Cardiac muscle cell (in vitro differentiated cells and primary cell): ENCODE data around the gene EMC7. TPM values are rescaled to one million over a fixed set of nuclear protein-coding genes. Genes with fewer than 3 reads are reported as not detected.
"Not testable (repeated sequence)": the region's sequence is repeated elsewhere in the genome, so short reads cannot be mapped to it uniquely, and the experiment has no call there.

Experiments used
- DNase-seq, 2 donors: peaks; one replicate each; pipeline versions ENCODE4 v3.0.0 to v3.0.0-alpha.2; 2010 to 2017; ENCODE audit warnings: low read depth in 1 of 2, low spot score in 1 of 2
- H3K27ac ChIP-seq: fragments of 200-600 bp; sonication (generic); 2 replicates; pipeline ENCODE4 v1.5.1; 2016
- H3K27me3 ChIP-seq: fragments of 200-600 bp; sonication (generic); 2 replicates; pipeline ENCODE4 v1.6.0; 2016; ENCODE audit warnings: control low read depth
- H3K36me3 ChIP-seq: fragments of 200-600 bp; sonication (generic); 2 replicates; pipeline ENCODE4 v1.5.1; 2016; ENCODE audit warnings: control low read depth
- H3K4me1 ChIP-seq: fragments of 200-600 bp; sonication (generic); 2 replicates; pipeline ENCODE4 v1.8.1; 2017; ENCODE audit warnings: low read depth, mild to moderate bottlenecking, mixed run types
- H3K4me3 ChIP-seq: fragments of 200-600 bp; sonication (generic); 2 replicates; pipeline ENCODE4 v1.5.1; 2016; ENCODE audit warnings: mild to moderate bottlenecking
- H3K9me3 ChIP-seq: fragments of 200-600 bp; sonication (generic); 2 replicates; pipeline ENCODE4 v1.5.1; 2017; ENCODE audit warnings: low read depth, mild to moderate bottlenecking, control low read depth
- CTCF ChIP-seq: IDR thresholded peaks from 2 replicates; pipeline ENCODE4 v1.5.1; 2012; ENCODE audit warnings: low read depth, mild to moderate bottlenecking, low read length
- polyA plus RNA-seq: library from polyadenylated mRNA; unstranded; fragments of >200 nt; fragmentation: Nextera tagmentation; extraction: Ambion mirVana; gene quantifications from 2 replicates; pipeline ENCODE4 v1.2.1, GENCODE V29; 2016
- total RNA-seq: library from RNA; depleted of rRNA; stranded (reverse); fragments of >200 nt; gene quantifications from 2 replicates; pipeline ENCODE4 v1.2.3, GENCODE V29; 2016

The EMC7 gene
- total and polyA plus RNA-seq, 2 experiments from 2014 or later = 18.5 to 145 TPM

GRCh38 chr15:34055868-34056595 lies 45.6 kb downstream of the EMC7 start:
- Histone ChIP-seq H3K4me3 (no peak overlapping the region), H3K9me3 (no peaks in the 10 kb centered on the region), H3K4me1 (no peaks in the 10 kb centered on the region), H3K27ac (no peak overlapping the region), H3K27me3 (no peaks in the 10 kb centered on the region), H3K36me3 (no peaks in the 10 kb centered on the region)
- TF ChIP-seq CTCF = no peak
- DNase-seq = peak in 1 of 2 donors; percentile 94

- Histone ChIP-seq H3K9me3 (no peaks in the 10 kb centered on the region), H3K4me1 (no peaks in the 10 kb centered on the region), H3K27me3 (no peaks in the 10 kb centered on the region), H3K36me3 (no peaks in the 10 kb centered on the region), H3K4me3 (no peak overlapping the region), H3K27ac (no peak overlapping the region)
- no peak for DNase-seq
- TF ChIP-seq CTCF = no peak
Measured at GRCh38 chr15:34054081-34054707, 47.5 kb downstream of the EMC7 start.

- H3K27ac ChIP-seq, H3K9me3 ChIP-seq, H3K4me1 ChIP-seq, H3K4me3 ChIP-seq, H3K27me3 ChIP-seq, DNase-seq, H3K36me3 ChIP-seq: not testable (repeated sequence)
Measured at GRCh38 chr15:34050385-34050784, 51.3 kb downstream of the EMC7 start.

GRCh38 chr15:34049112-34049511 lies 52.5 kb downstream of the EMC7 start:
- no peaks in the 10 kb centered on the region for H3K9me3 ChIP-seq
- no peak for TF ChIP-seq CTCF
- no peaks in the 10 kb centered on the region for H3K27me3 ChIP-seq
- no peak overlapping the region for H3K27ac ChIP-seq
- H3K4me3 ChIP-seq = no peak overlapping the region
- H3K4me1 ChIP-seq = no peaks in the 10 kb centered on the region
- DNase-seq = peak in 1 of 2 donors; percentile 95
- no peaks in the 10 kb centered on the region for H3K36me3 ChIP-seq

GRCh38 chr15:34047893-34048775 lies 53.5 kb downstream of the EMC7 start:
- no peaks in the 10 kb centered on the region for H3K27me3 ChIP-seq
- TF ChIP-seq CTCF = no peak
- peak in 1 of 2 donors; percentile 75 for DNase-seq
- no peaks in the 10 kb centered on the region for H3K9me3 ChIP-seq
- no peak overlapping the region for H3K27ac ChIP-seq
- H3K36me3 ChIP-seq = no peaks in the 10 kb centered on the region
- H3K4me3 ChIP-seq = no peak overlapping the region
- no peaks in the 10 kb centered on the region for H3K4me1 ChIP-seq
